Caco-2 (cell line): ENCODE data around the gene KLF9. TPM values are rescaled to one million over a fixed set of nuclear protein-coding genes. Genes with fewer than 3 reads are reported as not detected.

Experiments used
- BruUV-seq: library from RNA; stranded (reverse); fragments of 400-500 nt; replicated peaks from 2 replicates; lab custom pipeline; 2021; lab: Mats Ljungman, UMichigan
- CTCF ChIA-PET: fragments of 300-600 bp; sonication (Branson Sonifier 250); formaldehyde crosslinking; loops from one replicate; lab custom pipeline; 2022; ENCODE audit warnings: antibody characterized with exemption; lab: Charles Lee
- POLR2A ChIA-PET: fragments of 300-600 bp; sonication (Branson Sonifier 250); formaldehyde crosslinking; loops from one replicate; lab custom pipeline; 2022; ENCODE audit warnings: antibody characterized with exemption; lab: Charles Lee
- DNase-seq, 2 experiments: peaks; one replicate each; pipeline versions ENCODE4 v3.0.0 to v3.0.0-alpha.2; 2020 to 2022
- H3K27me3 ChIP-seq: replicated peaks from 2 replicates; pipeline ENCODE4 v1.6.0; 2011; ENCODE audit warnings: low read length; ENCODE audit not compliant: control insufficient read depth, insufficient read depth
- H3K36me3 ChIP-seq: 2 replicates; pipeline ENCODE4 v1.5.1; 2011; ENCODE audit warnings: low read length; ENCODE audit not compliant: control insufficient read depth, insufficient read depth
- H3K4me1 ChIP-seq: fragments of 250-450 bp; sonication (Bioruptor Pico); 2 replicates; pipeline ENCODE4 v1.5.1; 2020; ENCODE audit warnings: mild to moderate bottlenecking
- H3K4me3 ChIP-seq: 2 replicates; pipeline ENCODE4 v1.5.1; 2011; ENCODE audit warnings: low read depth, mild to moderate bottlenecking, control low read depth, low read length
- H3K9me3 ChIP-seq: fragments of 250-450 bp; sonication (Bioruptor Pico); 2 replicates; pipeline ENCODE4 v1.5.1; 2020; ENCODE audit warnings: mild to moderate bottlenecking, moderate library complexity
- H3K27ac Mint-ChIP-seq: one replicate; pipeline ENCODE4 v1.8.0; 2022; ENCODE audit warnings: mixed read lengths; ENCODE audit not compliant: unreplicated experiment
- H3K27me3 Mint-ChIP-seq: one replicate; pipeline ENCODE4 v1.8.0; 2022; ENCODE audit warnings: mixed read lengths; ENCODE audit not compliant: insufficient read depth, unreplicated experiment
- H3K36me3 Mint-ChIP-seq: one replicate; pipeline ENCODE4 v1.8.0; 2022; ENCODE audit warnings: mild to moderate bottlenecking, mixed read lengths; ENCODE audit not compliant: insufficient read depth, unreplicated experiment
- H3K4me1 Mint-ChIP-seq: one replicate; pipeline ENCODE4 v1.8.0; 2022; ENCODE audit warnings: low read depth, mixed read lengths; ENCODE audit not compliant: unreplicated experiment
- H3K4me3 Mint-ChIP-seq: one replicate; pipeline ENCODE4 v1.8.0; 2022; ENCODE audit warnings: mild to moderate bottlenecking, moderate library complexity, mixed read lengths; ENCODE audit not compliant: unreplicated experiment
- H3K9me3 Mint-ChIP-seq: one replicate; pipeline ENCODE4 v1.8.0; 2022; ENCODE audit warnings: mixed read lengths; ENCODE audit not compliant: unreplicated experiment
- CTCF ChIP-seq, 2 experiments: fragments of 200-600 bp in 1 of 2; IDR thresholded peaks; 1 replicate in 1 of 2; 2 replicates in 1 of 2; pipeline versions ENCODE4 v1.5.1 to v1.8.0; 2011 to 2022; ENCODE audit warnings: antibody characterized with exemption in 1 of 2, control low read depth in 1 of 2, inconsistent platforms in 1 of 2, low read depth in 1 of 2, low read length in 1 of 2, mild to moderate bottlenecking in 1 of 2, moderate library complexity in 1 of 2; ENCODE audit not compliant: insufficient read depth in 1 of 2, severe bottlenecking in 1 of 2, unreplicated experiment in 1 of 2
- intact Hi-C: fragments of 100-400 bp; cut with micrococcal nuclease; formaldehyde crosslinking; loops from one replicate; pipeline ENCODE4 v1.10.0; 2022; ENCODE audit not compliant: unreplicated experiment
- total RNA-seq: library from RNA; stranded (reverse); gene quantifications from 2 replicates; pipeline ENCODE4 v1.2.3, GENCODE V29; 2022

The KLF9 gene
- total RNA-seq, 1 experiment from 2014 or later, result 0.98 TPM

DNA sequence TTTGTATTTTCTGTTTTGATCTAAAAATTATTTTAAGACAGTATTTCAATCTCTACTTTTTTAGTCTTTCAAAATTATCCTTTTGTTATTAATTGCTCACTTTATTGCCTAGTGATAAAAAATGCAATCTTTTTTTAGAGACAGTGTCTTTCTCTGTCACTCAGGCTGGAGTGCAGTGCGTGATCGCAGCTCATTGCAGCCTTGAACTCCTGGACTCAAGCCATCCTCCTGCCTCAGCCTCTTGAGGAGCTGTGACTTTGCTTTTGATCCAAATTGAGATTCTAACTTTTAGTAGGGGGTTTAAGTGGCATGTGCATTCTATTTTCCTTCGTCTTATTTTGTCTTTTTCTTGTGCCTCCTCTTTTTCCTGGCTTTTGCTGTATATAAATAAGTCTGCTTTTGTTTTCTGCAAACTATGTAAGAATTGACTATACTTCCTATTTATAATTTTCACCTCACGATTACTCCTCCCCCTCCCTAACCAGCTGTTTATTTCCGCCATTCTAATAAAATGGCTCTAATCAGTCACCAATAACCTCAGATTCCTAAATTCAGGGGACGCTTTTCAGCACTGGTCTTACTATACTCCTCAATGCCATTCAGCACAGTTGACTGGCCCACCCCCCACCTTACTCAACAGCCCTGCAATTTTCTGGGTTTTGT lies 32.3 kb downstream of the KLF9 start:
- H3K36me3 ChIP-seq, result no peaks in the 10 kb centered on the region
- H3K4me1 ChIP-seq, result no peaks in the 10 kb centered on the region
- H3K27me3 Mint-ChIP-seq, result no peaks in the 10 kb centered on the region
- no peak for DNase-seq
- intact Hi-C loops, result no loop called here
- H3K36me3 Mint-ChIP-seq, result no peaks in the 10 kb centered on the region
- no TSS peak for BruUV-seq
- ChIA-PET CTCF (no interaction called here), POLR2A (no interaction called here)
- H3K4me3 ChIP-seq, result no peak overlapping the region
- no peaks in the 10 kb centered on the region for H3K27me3 ChIP-seq
- no peak overlapping the region for H3K4me3 Mint-ChIP-seq
- H3K27ac Mint-ChIP-seq, result no peak overlapping the region
- no peak for TF ChIP-seq CTCF (IDR thresholded peaks at IDR 0.05; ENCODE audit: insufficient read depth in 1 of 2, low read depth in 1 of 2, low read length in 1 of 2, severe bottlenecking in 1 of 2, unreplicated experiment in 1 of 2)
- no peaks in the 10 kb centered on the region for H3K9me3 ChIP-seq
- H3K9me3 Mint-ChIP-seq, result no peaks in the 10 kb centered on the region
- H3K4me1 Mint-ChIP-seq, result no peaks in the 10 kb centered on the region

GRCh38 chr9:70374962-70375618 lies 39.4 kb downstream of the KLF9 start:
- no peaks in the 10 kb centered on the region for H3K4me1 Mint-ChIP-seq
- ChIA-PET CTCF (no interaction called here), POLR2A (no interaction called here)
- H3K9me3 ChIP-seq, result no peaks in the 10 kb centered on the region
- H3K4me3 Mint-ChIP-seq, result no peak overlapping the region
- no peaks in the 10 kb centered on the region for H3K36me3 Mint-ChIP-seq
- H3K27ac Mint-ChIP-seq, result no peak overlapping the region
- BruUV-seq, result no TSS peak
- no peaks in the 10 kb centered on the region for H3K27me3 ChIP-seq
- H3K4me1 ChIP-seq, result no peaks in the 10 kb centered on the region
- H3K27me3 Mint-ChIP-seq, result no peaks in the 10 kb centered on the region
- H3K9me3 Mint-ChIP-seq, result no peaks in the 10 kb centered on the region
- TF ChIP-seq CTCF (IDR thresholded peaks at IDR 0.05; ENCODE audit: insufficient read depth in 1 of 2, low read depth in 1 of 2, low read length in 1 of 2, severe bottlenecking in 1 of 2, unreplicated experiment in 1 of 2), result no peak
- intact Hi-C loops, result no loop called here
- DNase-seq, result no peak
- H3K4me3 ChIP-seq, result no peak overlapping the region
- H3K36me3 ChIP-seq, result no peaks in the 10 kb centered on the region

DNA sequence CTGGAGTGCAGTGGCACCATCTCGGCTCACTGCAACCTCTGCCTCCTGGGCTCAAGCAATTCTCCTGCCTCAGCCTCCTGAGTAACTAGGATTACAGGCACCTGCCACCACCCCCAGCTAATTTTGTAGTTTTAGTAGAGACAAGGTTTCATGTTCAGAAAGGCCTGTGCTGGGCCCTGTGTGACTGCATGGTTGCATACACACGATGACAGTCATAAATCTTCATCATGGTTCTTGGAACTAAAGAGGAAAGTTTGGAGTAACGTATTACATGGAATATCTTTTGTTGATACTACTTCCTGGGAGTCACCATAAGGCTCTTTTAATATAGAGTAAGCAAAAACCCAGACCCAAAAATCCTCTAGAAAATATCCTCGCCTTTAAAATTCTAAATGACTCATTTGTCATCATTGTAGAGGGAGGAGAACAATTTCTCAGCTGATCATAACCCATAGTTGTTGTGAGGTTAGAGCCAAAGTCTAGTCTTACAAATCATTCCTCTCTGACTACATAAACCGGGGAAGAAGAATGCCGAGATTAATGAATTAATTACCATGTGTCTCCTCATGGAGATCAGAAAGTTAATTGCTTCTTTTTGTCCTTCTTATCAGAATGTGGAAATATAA lies 47.0 kb downstream of the KLF9 start:
- ChIA-PET CTCF (no interaction called here), POLR2A (no interaction called here)
- BruUV-seq, result no TSS peak
- Histone ChIP-seq H3K27me3 (no peaks in the 10 kb centered on the region), H3K4me3 (no peak overlapping the region), H3K36me3 (no peaks in the 10 kb centered on the region), H3K9me3 (no peaks in the 10 kb centered on the region), H3K4me1 (no peaks in the 10 kb centered on the region)
- no peak for TF ChIP-seq CTCF (IDR thresholded peaks at IDR 0.05; ENCODE audit: insufficient read depth in 1 of 2, low read depth in 1 of 2, low read length in 1 of 2, severe bottlenecking in 1 of 2, unreplicated experiment in 1 of 2)
- no peaks in the 10 kb centered on the region for H3K9me3 Mint-ChIP-seq
- H3K27ac Mint-ChIP-seq, result no peak overlapping the region
- no peak for DNase-seq
- no peaks in the 10 kb centered on the region for H3K4me1 Mint-ChIP-seq
- no peaks in the 10 kb centered on the region for H3K27me3 Mint-ChIP-seq
- intact Hi-C loops, result no loop called here
- H3K4me3 Mint-ChIP-seq, result no peak overlapping the region
- no peaks in the 10 kb centered on the region for H3K36me3 Mint-ChIP-seq
